Thoracic aorta (tissue), 2 donors: ENCODE measurements around the gene BOK. TPM values are rescaled to one million over a fixed set of nuclear protein-coding genes. Genes with fewer than 3 reads are reported as not detected.
"Not testable (repeated sequence)": the region's sequence is repeated elsewhere in the genome, so short reads cannot be mapped to it uniquely, and the experiment has no call there.

Experiments
- ATAC-seq: fragments of 150-250 bp; one replicate; pipeline ENCODE4 v1.8.0; 2017; ENCODE audit warnings: low read depth; ENCODE audit not compliant: insufficient number of reproducible peaks, low FRiP score
- DNase-seq: peaks from one replicate; pipeline ENCODE4 v3.0.0-alpha.2; 2020; ENCODE audit warnings: low spot score
- H3K27ac ChIP-seq, 2 donors: fragments of 200-600 bp; sonication (generic); 1 replicate in 1 of 2; 2 replicates in 1 of 2; pipeline ENCODE4 v1.5.1; 2016; ENCODE audit warnings: mild to moderate bottlenecking in 2 of 2, moderate library complexity in 2 of 2
- H3K27me3 ChIP-seq: fragments of 200-600 bp; sonication (generic); replicated peaks from 2 replicates; pipeline ENCODE4 v1.6.0; 2016; ENCODE audit warnings: mild to moderate bottlenecking; ENCODE audit not compliant: insufficient read depth
- H3K36me3 ChIP-seq: fragments of 200-600 bp; sonication (generic); one replicate; pipeline ENCODE4 v1.5.1; 2016
- H3K4me1 ChIP-seq, 2 donors: fragments of 200-600 bp; sonication (generic); 1 replicate in 1 of 2; 2 replicates in 1 of 2; pipeline versions ENCODE4 v1.5.1 to v1.6.0; 2016; ENCODE audit warnings: low read depth in 2 of 2, mild to moderate bottlenecking in 1 of 2; ENCODE audit not compliant: control insufficient read depth in 1 of 2
- H3K4me3 ChIP-seq: fragments of 200-600 bp; sonication (generic); 2 replicates; pipeline ENCODE4 v1.5.1; 2016; ENCODE audit warnings: mild to moderate bottlenecking
- H3K9me3 ChIP-seq: fragments of 200-600 bp; sonication (generic); 2 replicates; pipeline ENCODE4 v1.5.1; 2016
- total RNA-seq, 2 donors: library from RNA; depleted of rRNA; stranded (reverse); fragments of >200 nt; gene quantifications; one replicate each; pipeline versions ENCODE4 v1.1.0 to v1.2.3, GENCODE V29; 2016
- TF ChIP-seq, protein P1 (sequence below): fragments of 200-600 bp; sonication (generic); IDR thresholded peaks from one replicate; pipeline ENCODE4 v1.5.1; 2019; ENCODE audit warnings: antibody characterized with exemption

BOK gene
- total RNA-seq, 2 donors from 2014 or later, result 10.7 to 27.5 TPM

- Histone ChIP-seq H3K4me3 (no peak overlapping the region), H3K27me3 (no peaks in the 10 kb centered on the region), H3K4me1 (peaks cover 23 to 32% of the 10 kb centered on the region in 2 donors), H3K27ac (no peak overlapping the region), H3K36me3 (no peaks in the 10 kb centered on the region), H3K9me3 (no peaks in the 10 kb centered on the region)
- no peak for ATAC-seq
- TF ChIP-seq, protein P1, sequence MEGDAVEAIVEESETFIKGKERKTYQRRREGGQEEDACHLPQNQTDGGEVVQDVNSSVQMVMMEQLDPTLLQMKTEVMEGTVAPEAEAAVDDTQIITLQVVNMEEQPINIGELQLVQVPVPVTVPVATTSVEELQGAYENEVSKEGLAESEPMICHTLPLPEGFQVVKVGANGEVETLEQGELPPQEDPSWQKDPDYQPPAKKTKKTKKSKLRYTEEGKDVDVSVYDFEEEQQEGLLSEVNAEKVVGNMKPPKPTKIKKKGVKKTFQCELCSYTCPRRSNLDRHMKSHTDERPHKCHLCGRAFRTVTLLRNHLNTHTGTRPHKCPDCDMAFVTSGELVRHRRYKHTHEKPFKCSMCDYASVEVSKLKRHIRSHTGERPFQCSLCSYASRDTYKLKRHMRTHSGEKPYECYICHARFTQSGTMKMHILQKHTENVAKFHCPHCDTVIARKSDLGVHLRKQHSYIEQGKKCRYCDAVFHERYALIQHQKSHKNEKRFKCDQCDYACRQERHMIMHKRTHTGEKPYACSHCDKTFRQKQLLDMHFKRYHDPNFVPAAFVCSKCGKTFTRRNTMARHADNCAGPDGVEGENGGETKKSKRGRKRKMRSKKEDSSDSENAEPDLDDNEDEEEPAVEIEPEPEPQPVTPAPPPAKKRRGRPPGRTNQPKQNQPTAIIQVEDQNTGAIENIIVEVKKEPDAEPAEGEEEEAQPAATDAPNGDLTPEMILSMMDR, result no peak
- DNase-seq, result no peak
Observed at GRCh38 chr2:241563981-241564595, 5.5 kb downstream of the BOK start.

DNA sequence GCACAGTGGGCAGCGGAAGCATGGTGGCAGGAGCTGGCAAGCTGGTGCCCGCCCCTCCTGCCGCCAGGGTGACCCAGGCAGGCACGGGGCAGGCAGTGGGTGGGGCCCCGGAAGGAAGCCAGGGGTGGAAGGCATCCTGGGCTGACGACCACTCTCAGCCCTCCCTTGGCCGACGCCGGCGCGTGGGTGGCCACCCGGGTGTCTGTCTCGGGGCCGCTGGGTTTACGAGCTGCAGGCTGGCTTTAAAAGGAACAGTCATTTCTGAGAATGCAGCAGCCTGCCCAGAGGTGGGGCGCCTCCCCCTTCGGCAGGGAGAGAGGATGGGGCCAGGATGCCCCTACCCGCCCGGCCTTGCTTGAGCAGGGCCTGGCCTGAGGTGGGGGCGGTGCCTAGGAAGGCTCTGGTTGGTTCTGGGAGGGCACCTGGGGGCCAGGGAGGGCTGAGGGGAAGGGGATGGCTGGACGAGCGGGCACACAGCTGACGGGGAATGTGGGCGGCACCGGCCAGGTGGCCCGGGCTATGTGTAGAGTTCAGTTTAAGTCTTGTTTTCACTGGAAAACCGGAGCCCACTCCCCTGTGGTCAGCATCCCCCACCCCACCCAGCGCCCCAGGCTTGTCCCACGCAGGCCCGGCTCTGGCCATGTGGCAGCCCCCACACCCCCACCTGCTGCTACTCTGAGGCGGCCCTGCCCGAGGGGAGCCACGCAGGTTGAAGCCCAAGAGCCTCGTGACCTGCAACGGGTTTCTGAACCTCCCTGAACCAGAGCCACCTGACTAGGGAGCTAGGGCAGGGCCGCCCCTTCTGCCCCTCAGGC is 6.3 kb downstream of the BOK start:
- DNase-seq, result no peak
- H3K27me3 ChIP-seq, result no peaks in the 10 kb centered on the region
- TF ChIP-seq, protein P1, result no peak
- H3K9me3 ChIP-seq, result no peaks in the 10 kb centered on the region
- no peak for ATAC-seq
- H3K27ac ChIP-seq, result no peak overlapping the region
- peaks cover 16 to 26% of the 10 kb centered on the region in 2 donors for H3K4me1 ChIP-seq
- no peaks in the 10 kb centered on the region for H3K36me3 ChIP-seq
- no peak overlapping the region for H3K4me3 ChIP-seq

- H3K4me3 ChIP-seq, result no peak overlapping the region
- ATAC-seq (no peak), DNase-seq (no peak)
- TF ChIP-seq, protein P1, result no peak
- no peaks in the 10 kb centered on the region for H3K9me3 ChIP-seq
- peaks cover 10 to 20% of the 10 kb centered on the region in 2 donors for H3K4me1 ChIP-seq
- no peaks in the 10 kb centered on the region for H3K27me3 ChIP-seq
- no peak overlapping the region for H3K27ac ChIP-seq
- H3K36me3 ChIP-seq, result no peaks in the 10 kb centered on the region
Observed at GRCh38 chr2:241565411-241565810, 6.9 kb downstream of the BOK start.

GRCh38 chr2:241566021-241566420 is 7.5 kb downstream of the BOK start:
- H3K4me3 ChIP-seq, ATAC-seq, H3K27ac ChIP-seq, DNase-seq, H3K27me3 ChIP-seq, H3K9me3 ChIP-seq, H3K36me3 ChIP-seq: not testable (repeated sequence)
- peaks cover 9 to 14% of the 10 kb centered on the region in 2 donors for H3K4me1 ChIP-seq

DNA sequence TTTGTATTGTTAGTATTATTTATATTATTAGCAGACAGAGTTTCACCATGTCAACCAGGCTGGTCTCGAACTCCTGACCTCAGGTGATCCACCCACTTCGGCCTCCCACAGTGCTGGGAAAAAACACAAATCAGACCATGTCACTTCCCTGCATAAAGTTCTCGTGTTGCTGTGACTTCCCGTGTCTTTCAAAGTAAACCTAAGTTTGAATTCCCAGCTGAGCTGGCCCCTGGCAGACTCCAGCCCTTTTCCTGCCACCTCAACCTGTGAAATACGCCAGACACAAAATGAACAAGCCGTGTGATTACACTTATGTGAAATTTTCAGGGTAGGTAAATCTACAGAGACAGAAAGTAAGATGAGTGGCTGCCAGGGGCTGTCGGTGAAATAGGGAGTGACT is 7.9 kb downstream of the BOK start:
- DNase-seq, result no peak
- Histone ChIP-seq H3K4me1 (peaks cover 7 to 11% of the 10 kb centered on the region in 2 donors), H3K27ac (no peak overlapping the region)

DNA sequence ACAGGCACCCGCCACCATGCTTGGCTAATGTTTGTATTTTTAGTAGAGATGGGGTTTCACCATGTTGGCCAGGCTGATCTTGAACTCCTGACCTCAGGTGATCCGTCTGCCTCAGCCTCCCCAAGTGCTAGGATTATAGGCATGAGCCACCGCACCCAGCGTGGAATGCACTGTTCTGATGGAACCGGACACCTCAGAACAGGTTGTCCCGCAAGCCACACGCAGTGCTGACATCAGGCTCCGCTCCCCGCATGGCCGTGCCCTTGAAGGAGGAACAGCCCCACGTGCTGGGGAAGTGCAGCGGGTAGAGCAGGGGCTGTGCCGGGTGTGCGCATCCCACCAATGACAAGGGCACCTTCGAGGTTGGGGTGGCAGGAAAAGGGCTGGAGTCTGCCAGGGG is 8.7 kb downstream of the BOK start:
- not testable (repeated sequence) for H3K9me3 ChIP-seq, H3K4me1 ChIP-seq, H3K4me3 ChIP-seq, H3K27me3 ChIP-seq, ATAC-seq, DNase-seq, H3K36me3 ChIP-seq, H3K27ac ChIP-seq

More for the DNA sequence above, 7.9 kb downstream of the BOK start:
- H3K4me3 ChIP-seq, result no peak overlapping the region
- H3K9me3 ChIP-seq, result no peaks in the 10 kb centered on the region
- H3K27me3 ChIP-seq, result no peaks in the 10 kb centered on the region
- TF ChIP-seq, protein P1, result no peak
- ATAC-seq, result no peak
- no peaks in the 10 kb centered on the region for H3K36me3 ChIP-seq
